NCI-H2227 (cell line): Measurements from ENCODE around the gene HNRNPH2.

Experiments
- DNase-seq: peaks from one replicate; lab custom pipeline; 2025; ENCODE audit not compliant: unreplicated experiment; lab: John Stamatoyannopoulos, UW

Gene HNRNPH2, protein sequence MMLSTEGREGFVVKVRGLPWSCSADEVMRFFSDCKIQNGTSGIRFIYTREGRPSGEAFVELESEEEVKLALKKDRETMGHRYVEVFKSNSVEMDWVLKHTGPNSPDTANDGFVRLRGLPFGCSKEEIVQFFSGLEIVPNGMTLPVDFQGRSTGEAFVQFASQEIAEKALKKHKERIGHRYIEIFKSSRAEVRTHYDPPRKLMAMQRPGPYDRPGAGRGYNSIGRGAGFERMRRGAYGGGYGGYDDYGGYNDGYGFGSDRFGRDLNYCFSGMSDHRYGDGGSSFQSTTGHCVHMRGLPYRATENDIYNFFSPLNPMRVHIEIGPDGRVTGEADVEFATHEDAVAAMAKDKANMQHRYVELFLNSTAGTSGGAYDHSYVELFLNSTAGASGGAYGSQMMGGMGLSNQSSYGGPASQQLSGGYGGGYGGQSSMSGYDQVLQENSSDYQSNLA

DNA sequence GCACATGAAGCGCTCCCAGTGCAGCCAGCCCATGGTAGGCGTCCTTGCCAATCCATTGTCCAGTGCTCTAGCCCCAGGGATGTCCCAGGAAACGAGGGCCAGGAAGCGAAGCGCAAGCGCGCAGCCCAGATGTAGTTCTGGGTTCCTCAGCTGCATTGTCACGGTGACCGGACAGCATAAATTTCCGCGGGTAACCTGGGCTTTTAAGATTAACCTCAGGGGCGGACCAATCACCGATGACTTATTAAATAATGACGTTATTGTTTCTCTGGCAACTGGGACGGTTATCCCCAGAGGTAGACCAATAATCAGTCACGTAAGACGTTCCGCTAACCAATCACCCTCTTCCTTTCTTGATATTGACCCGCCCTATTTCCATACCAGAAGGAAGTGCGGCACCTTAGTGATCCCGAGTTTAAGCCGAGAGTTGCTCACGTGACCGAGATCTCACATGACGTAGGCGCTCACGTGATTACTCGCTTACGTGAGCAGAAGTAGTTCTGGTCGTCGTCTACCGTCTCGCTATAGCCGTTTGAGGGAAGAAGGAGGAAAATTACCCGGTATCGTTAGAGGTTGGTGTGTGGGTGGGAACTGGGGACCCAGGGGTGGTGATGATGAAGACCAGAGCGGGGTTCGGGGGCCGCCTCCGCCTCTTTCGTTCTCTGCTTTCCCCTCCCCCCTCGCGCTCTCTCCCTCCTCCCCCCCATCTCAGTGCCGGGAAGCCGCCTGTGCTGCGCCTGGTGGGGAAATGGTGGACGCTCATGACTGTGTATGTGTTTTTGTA is at the start of gene HNRNPH2, which contains the start of gene GLA:
Gene HNRNPH2 (plus strand): TSS at position 475 of the 784 bp plus-strand sequence. CDS start 3,767 bp downstream, outside the sequence.
Gene GLA (minus strand): TSS at position 178 of the 784 bp plus-strand sequence. CDS start 22 bp downstream, at position 156.
- DNase-seq = peak; percentile 100

- DNase-seq = no peak
These were observed 48.1 kb upstream of the HNRNPH2 start for GRCh38 chrX:101359966-101360365.

DNA sequence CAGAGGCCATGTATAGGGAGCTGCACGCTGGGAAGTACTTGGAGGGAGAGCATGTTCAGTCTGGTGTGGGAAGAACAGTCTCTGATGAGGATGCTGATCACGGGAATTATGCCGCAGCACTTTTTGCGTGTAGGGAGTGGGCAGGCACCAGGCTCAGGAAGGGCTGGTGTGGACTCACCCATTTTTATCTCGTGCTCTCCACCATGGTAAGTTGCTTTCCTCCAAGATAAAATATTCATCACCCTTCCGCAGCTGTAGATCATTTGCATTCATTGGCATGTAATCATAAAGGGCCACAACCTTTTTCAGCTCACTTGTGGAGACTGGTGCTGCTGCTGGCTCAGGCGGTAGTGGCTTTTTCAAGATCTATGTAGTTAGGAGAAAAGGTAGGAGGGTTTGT is 47.6 kb upstream of the HNRNPH2 start:
- DNase-seq = no peak

DNA sequence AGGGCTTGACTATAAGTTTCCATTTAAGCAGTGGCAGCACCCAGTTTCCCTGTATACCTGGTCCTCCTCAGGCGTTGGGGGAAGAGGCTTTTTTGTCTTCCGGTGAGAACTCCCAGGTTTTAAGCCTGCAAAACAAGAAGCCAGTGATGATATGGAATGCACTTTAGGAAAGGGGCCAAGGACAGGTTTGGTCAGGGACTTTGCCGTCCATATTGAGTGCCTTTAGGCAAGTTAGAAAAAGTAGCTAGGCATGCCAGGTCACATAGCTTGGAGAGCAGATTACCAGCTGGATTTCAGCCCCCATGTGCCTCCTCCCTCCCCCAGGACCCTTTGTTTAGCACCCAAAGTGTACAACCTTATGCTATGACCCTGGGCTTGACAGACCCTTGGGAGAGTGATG is 45.9 kb upstream of the HNRNPH2 start:
- DNase-seq = no peak

GRCh38 chrX:101362757-101363156 is 45.3 kb upstream of the HNRNPH2 start:
- DNase-seq = no peak

DNA sequence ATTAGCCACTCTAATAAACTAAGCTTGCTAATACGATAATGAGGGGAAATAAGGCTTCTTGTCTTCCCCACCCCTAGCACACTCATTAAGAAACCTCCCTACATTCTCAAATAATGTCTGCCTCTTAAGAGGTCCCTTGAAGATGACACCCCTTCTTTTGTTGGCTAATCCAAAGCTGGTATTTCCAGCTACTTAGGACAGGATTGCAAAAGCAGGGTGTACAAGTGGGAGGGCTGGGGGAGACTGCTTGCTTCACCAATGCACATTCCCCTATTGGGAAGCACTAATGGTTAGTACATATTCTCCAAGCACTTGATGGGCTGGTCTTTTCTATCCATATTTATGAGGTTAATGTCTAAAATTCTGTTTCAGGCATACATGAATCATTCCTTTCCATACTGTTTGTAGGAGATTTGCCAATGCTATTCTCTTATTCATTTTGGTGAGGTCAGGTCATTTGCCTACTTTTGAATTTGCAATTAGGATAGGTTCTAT is 42.7 kb upstream of the HNRNPH2 start:
- no peak for DNase-seq

DNA sequence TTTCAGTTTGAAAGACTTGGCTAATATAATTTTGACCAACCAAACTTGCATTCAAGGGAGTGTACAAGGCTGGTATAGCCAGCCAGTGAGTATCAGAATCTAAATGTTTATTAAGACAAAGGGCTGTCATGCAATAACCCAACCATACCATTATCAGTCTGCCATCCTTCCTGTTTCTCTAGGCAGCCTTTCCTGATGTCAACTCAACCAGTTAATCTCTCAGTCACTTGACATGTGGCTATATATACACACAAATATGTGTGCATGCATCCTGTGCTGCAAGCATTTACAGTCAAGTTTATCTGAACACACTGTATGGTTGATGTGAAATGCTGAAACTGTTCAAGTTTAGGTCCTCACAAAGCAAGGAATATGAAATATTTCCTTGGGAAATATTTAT is 39.2 kb upstream of the HNRNPH2 start:
- no peak for DNase-seq

DNA sequence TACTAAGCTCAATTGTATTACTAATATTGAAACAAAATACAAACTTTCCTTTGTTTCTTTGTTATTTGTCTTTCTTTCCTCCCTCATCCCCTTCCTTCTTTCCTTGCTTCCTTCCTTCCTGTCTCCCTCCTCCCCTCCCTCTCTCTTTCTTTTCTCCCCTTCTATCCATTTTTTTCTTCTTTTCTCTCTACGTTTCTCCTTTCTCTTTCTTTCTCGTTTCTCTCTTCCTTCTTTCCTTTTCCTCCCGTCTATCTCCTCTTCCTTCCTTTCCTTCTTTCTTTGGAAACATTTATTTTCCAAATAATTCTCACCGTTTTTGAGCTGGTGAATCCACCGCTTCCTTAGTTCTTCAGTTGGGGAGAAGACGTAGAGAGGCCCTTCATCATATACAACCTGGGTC is 38.3 kb upstream of the HNRNPH2 start:
- no peak for DNase-seq

- no peak for DNase-seq
These were observed 37.0 kb upstream of the HNRNPH2 start for GRCh38 chrX:101370888-101371504.

DNA sequence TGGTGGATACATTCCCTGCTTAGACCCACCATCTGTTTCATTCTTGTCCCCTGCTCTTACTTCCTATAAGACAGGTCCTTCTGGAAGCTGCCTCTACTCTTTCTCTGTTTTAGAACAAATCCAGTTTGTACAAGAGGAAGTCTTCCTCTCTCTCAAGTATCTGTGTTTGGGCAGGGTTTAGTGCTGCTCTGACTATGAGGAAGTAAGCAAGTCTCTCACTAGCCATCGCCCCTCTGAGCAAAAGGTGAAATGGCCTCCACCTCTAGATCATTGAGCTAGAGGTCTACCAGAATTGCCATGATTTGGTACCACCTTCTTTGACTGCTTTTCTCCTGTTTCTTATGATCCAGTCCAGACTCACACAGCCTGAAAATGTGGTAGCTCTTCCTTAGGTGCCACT is 30.5 kb upstream of the HNRNPH2 start:
- DNase-seq = no peak

DNA sequence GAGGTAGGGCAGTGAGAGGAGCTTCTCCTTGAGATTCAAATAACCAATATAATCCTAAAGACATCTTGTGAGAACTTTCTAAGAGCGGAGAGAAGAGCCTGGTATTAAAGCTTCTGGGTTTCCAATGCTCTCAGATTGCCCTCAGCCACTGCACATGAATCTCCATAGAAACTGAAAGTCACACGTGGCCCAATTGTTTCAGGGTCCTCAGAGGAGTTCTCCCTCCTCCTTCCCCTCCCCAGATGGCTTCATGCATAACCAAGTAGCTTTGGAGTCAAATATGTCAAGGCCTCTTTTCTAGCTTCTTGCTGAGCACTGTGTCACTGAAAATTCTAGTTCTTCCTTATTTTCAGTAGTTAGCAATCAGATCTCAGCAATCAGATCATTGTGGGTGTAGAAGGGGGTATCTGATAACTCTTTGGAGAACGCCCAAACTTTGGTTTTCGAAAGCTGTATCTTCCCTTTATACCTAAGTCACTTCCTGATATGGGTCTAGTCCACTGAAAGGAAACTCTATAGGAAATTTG is 24.3 kb upstream of the HNRNPH2 start:
- DNase-seq = no peak

DNA sequence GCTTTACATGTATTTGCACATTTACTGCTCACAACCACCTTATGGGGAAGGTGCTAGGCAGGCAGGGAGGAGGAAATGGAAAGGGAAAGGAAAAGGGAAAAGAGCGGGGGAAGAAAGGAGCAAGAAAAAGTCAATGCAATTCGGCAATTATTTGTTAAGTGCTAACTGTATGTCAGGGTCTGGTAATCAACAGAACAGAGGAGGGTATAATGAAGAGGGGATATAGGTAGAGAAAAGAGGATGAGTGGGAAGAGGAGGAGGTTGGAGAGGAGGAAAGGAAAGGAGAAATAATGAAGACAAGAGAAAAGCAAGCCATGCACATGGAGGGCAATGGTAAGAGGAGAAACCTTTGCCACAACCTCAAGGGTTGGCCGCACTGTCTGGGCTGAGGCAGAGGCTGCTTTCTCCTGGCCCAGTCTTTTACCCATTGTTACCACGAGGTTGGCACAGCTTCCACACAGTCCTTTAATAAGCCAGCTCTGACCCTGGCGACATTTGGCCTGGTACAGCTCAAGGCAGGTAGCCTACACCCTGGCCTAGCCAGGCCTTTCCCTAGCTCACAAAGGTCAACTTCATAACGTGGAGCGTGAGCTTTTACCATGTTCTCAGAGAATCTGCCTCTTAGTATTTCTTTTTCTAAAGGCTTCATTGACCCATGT is 22.9 kb upstream of the HNRNPH2 start:
- DNase-seq = no peak

DNA sequence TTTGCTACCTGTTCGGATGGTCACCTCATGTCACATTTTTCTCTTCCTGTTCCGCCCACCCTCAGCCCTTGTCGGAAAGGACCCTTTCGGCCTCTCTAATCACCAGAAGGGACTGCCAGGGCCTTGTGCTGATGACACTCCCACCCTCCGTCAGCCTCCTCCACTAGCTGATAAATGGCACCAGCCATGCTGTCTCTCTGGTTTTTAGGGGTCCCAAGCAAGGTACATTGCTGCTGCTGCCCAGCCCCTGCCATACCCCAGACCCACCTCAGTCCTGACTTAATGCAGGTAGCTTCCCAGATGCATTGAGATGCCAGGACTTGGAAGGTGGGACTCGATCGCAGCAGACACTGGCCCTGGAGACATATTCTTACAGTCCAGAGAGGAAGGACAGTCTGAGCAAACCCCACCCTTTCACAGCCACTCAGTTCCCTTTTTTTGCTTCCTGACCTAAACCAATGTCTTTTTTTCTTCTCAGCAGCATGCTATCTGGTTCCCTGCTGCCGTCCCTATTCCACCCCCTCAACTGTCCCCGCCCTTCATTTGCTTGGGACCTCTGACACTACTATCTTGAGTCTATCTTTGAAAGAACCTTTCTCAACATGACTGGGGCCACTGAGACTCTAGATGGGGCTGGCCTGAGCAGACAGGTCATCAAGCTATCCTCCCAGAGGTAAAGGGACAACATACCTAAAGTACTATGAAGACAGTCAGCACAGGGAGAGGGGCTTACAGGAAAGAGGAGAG is 22.1 kb upstream of the HNRNPH2 start, which contains the start of gene BTK:
Gene BTK (minus strand): TSS at position 397 of the 747 bp plus-strand sequence. CDS start 10,907 bp downstream, outside the sequence.
- DNase-seq = no peak

DNA sequence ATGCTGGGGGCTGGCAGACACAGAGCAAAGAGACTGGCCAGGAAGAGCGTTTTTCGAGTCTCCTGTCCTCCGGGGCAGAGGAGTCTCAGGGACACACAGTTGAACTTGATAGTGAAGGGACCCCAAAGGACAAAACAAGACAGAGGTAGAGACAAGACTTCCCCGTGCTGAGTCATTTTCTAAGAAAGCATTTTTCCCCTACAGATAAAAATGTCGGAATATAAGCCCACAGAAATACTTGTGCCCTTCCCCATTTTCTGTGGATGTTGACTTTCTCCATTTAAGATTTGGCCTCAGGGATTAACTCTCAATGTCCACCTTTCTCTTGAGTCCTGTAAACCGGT is 21.5 kb upstream of the HNRNPH2 start:
- no peak for DNase-seq

GRCh38 chrX:101388604-101389003 is 19.4 kb upstream of the HNRNPH2 start:
- no peak for DNase-seq

DNA sequence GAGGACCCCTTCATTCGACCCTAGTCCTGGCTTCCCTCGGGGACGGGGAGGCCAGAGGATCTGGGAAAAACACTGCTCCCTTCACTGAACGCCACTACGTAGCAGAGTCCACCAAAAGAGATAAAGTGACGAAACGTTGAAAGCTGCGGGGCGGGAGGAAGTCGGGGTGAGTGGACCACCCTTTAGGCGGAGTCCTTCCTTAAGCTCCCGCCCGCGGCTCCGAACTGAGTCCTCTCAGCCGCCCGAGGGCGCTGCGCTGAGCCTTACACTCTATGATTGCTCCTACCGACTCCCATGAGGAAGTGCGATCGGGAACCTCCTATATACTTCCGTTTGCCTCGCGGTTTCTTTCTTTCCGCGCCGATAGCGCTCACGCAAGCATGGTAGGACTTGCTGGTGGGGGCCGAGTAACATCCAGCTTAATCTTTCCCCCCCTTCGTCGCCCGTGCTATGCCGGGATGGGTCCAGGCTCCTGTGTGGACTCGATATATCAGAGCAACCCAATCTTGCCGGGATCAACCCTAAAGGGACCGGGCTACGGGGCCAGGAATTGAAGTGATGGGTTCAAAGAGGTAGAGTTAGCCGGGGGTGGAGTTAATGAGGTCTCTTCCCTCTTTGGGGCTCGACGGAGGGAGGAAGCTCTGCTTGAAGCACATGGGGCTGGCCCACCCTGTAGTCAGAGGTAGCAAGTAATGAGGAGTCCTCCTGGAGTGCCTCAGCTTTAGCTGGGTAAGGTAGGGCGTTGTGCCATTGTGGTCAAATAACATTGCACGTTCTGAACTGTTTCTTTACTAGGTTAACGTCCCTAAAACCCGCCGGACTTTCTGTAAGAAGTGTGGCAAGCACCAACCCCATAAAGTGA is 17.1 kb upstream of the HNRNPH2 start, which contains the start of gene RPL36A:
Gene RPL36A (plus strand): TSS at position 348 of the 862 bp plus-strand sequence. CDS start 33 bp downstream, at position 381.
- DNase-seq = peak; percentile 99

GRCh38 chrX:101391831-101392230 is 16.2 kb upstream of the HNRNPH2 start:
- DNase-seq = no peak

DNA sequence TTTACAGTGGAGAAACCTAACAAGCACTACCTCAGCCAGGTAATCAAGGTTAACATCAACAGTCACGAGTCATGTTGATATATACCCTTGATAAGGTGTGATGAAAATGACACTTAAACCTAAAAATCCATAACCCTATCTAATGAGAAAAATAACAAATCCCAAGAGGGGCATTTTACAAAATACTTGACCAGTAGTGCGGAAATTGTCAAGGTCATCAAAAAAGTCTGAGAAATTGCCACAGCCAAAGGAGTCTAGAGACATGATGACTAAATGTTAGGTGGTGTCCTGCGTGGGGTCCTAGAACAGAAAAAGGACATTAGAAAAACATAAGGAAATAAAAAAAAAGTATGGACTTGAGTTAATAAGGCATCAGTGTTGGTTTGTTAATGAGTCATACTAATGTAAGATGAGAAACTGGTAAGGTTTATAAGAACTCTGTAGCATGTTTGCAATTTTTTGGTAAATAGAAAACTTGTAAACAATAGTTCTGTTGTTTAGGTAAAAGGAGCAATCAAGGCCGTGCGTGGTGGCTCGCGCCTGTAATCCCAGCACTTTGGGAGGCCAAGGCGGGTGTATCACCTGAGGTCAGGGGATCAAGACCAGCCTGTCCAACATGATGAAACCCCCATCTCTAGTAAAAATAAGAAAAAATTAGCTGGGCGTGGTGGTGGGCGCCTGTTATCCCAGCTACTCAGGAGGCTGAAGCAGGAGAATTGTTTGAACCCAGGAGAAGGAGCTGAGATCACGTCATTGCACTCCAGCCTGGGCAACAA is 14.3 kb upstream of the HNRNPH2 start:
- no peak for DNase-seq
